Measurements from ENCODE around the gene GRIA4. TPM values are rescaled to one million over a fixed set of nuclear protein-coding genes. Genes with fewer than 3 reads are reported as not detected.

The GRIA4 gene
- total RNA-seq, 1 donor from 2014 or later, result 13.6 TPM

DNA sequence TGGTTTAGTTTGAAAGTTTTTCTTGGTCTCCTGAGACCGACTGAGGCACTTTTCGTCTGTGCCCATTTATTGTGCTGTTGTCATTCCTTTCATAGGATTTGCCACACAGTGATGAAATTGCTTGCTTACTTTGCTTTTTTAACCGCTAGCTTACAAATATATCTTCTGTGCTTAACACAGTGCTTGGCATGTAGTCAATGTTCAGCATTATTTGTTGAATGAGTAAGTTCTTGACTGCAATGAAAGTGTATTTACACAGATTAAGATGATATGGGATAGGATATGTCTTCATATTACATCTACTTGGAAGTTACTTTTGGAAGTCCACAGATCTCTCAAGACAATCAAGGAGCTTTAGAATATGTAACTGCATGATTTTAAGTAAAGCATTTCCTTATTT lies 91.2 kb downstream of the GRIA4 start:
- no peak for TF ChIP-seq CTCF (IDR thresholded peaks at IDR 0.05; ENCODE audit: partially characterized antibody, unreplicated experiment)
- no peak overlapping the region for H3K27ac Mint-ChIP-seq (ENCODE audit: unreplicated experiment)
- H3K9me3 Mint-ChIP-seq (ENCODE audit: unreplicated experiment), result no peaks in the 10 kb centered on the region
- DNase-seq, result no peak
- H3K27me3 Mint-ChIP-seq (ENCODE audit: unreplicated experiment), result no peaks in the 10 kb centered on the region
- H3K36me3 Mint-ChIP-seq (ENCODE audit: unreplicated experiment), result no peaks in the 10 kb centered on the region
- no peak overlapping the region for H3K4me3 Mint-ChIP-seq (ENCODE audit: unreplicated experiment)
- H3K4me1 Mint-ChIP-seq (ENCODE audit: low read depth, unreplicated experiment), result peaks cover 7% of the 10 kb centered on the region

- TF ChIP-seq CTCF (IDR thresholded peaks at IDR 0.05; ENCODE audit: partially characterized antibody, unreplicated experiment), result no peak
- Mint-ChIP-seq H3K4me1 (ENCODE audit: low read depth, unreplicated experiment) (peaks cover 2% of the 10 kb centered on the region), H3K4me3 (ENCODE audit: unreplicated experiment) (no peak overlapping the region), H3K36me3 (ENCODE audit: unreplicated experiment) (no peaks in the 10 kb centered on the region), H3K27ac (ENCODE audit: unreplicated experiment) (no peak overlapping the region), H3K27me3 (ENCODE audit: unreplicated experiment) (no peaks in the 10 kb centered on the region), H3K9me3 (ENCODE audit: unreplicated experiment) (no peaks in the 10 kb centered on the region)
- DNase-seq, result peak; percentile 33
These were observed 96.1 kb downstream of the GRIA4 start for GRCh38 chr11:105705786-105706530.

GRCh38 chr11:105713106-105713505 lies 103.2 kb downstream of the GRIA4 start:
- H3K4me1 Mint-ChIP-seq (ENCODE audit: low read depth, unreplicated experiment), result peaks cover 2% of the 10 kb centered on the region
- H3K9me3 Mint-ChIP-seq (ENCODE audit: unreplicated experiment), result no peaks in the 10 kb centered on the region
- H3K4me3 Mint-ChIP-seq (ENCODE audit: unreplicated experiment), result no peak overlapping the region
- no peak for DNase-seq
- no peaks in the 10 kb centered on the region for H3K36me3 Mint-ChIP-seq (ENCODE audit: unreplicated experiment)
- H3K27ac Mint-ChIP-seq (ENCODE audit: unreplicated experiment), result no peak overlapping the region
- no peak for TF ChIP-seq CTCF (IDR thresholded peaks at IDR 0.05; ENCODE audit: partially characterized antibody, unreplicated experiment)
- peaks cover 2% of the 10 kb centered on the region for H3K27me3 Mint-ChIP-seq (ENCODE audit: unreplicated experiment)

- H3K27ac Mint-ChIP-seq (ENCODE audit: unreplicated experiment), result no peak overlapping the region
- H3K36me3 Mint-ChIP-seq (ENCODE audit: unreplicated experiment), result no peaks in the 10 kb centered on the region
- H3K4me3 Mint-ChIP-seq (ENCODE audit: unreplicated experiment), result no peak overlapping the region
- DNase-seq, result no peak
- H3K27me3 Mint-ChIP-seq (ENCODE audit: unreplicated experiment), result peaks cover 2% of the 10 kb centered on the region
- peaks cover 2% of the 10 kb centered on the region for H3K4me1 Mint-ChIP-seq (ENCODE audit: low read depth, unreplicated experiment)
- TF ChIP-seq CTCF (IDR thresholded peaks at IDR 0.05; ENCODE audit: partially characterized antibody, unreplicated experiment), result no peak
- H3K9me3 Mint-ChIP-seq (ENCODE audit: unreplicated experiment), result no peaks in the 10 kb centered on the region
These were observed 103.8 kb downstream of the GRIA4 start for GRCh38 chr11:105713696-105714095.

DNA sequence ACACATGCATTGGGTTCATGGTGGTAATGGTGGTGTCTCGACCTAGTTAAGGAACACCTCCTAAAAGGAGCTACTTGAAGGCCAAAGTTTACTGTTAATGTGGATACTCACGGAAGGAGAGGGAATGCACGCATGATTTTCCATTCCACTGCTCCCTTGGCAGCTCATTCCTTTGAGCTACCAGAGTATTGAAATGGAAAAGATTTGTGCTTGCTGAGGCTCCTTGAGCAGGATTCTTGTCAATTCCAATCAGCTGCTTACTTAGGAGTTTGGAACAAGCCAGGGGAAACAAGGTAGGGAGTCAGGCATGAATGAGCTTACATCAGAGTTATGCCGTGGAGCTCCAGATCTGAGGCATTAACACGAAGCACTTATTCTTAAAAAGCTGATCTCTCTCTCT lies 108.8 kb downstream of the GRIA4 start:
- Mint-ChIP-seq H3K4me3 (ENCODE audit: unreplicated experiment) (no peak overlapping the region), H3K27me3 (ENCODE audit: unreplicated experiment) (peaks cover 2% of the 10 kb centered on the region), H3K27ac (ENCODE audit: unreplicated experiment) (no peak overlapping the region), H3K36me3 (ENCODE audit: unreplicated experiment) (no peaks in the 10 kb centered on the region), H3K9me3 (ENCODE audit: unreplicated experiment) (no peaks in the 10 kb centered on the region), H3K4me1 (ENCODE audit: low read depth, unreplicated experiment) (peaks cover 2% of the 10 kb centered on the region)
- no peak for DNase-seq
- TF ChIP-seq CTCF (IDR thresholded peaks at IDR 0.05; ENCODE audit: partially characterized antibody, unreplicated experiment), result no peak
